ENCODE results near the gene DNAJC22. TPM values are rescaled to one million over a fixed set of nuclear protein-coding genes. Genes with fewer than 3 reads are reported as not detected.

The DNAJC22 gene
- 1 to 10 TPM in 1 of 4 donors, not detected in 3; 1.8 TPM for total RNA-seq

GRCh38 chr12:49346659-49347310 is at the start of gene DNAJC22:
Gene DNAJC22, plus strand, starts transcription at chr12:49346888. Its CDS starts 1,985 bp downstream, at chr12:49348873.
- no peak for TF ChIP-seq CTCF (IDR thresholded peaks at IDR 0.05; ENCODE audit: low read depth)

DNA sequence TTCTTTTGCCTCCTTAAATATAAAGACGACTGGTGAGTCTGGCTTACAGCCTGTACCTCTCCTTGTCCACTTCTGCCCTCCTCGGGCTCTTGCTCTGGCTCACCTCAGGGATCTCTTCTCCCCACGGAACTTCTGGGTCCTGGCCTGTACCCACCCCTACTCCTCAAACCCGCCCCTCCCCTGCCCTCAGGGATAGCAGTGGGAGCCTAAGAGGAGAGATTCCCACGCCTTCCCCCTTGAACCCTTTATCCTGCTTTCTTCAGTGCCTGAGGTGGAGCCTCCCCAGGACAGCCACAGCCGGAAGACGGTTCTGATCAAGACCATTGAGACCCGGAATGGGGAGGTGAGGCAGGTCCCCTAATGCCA is 49.0 kb upstream of the DNAJC22 start:
- no peak for TF ChIP-seq CTCF (IDR thresholded peaks at IDR 0.05; ENCODE audit: low read depth)

GRCh38 chr12:49298160-49298559 is 48.5 kb upstream of the DNAJC22 start:
- no peak for TF ChIP-seq CTCF (IDR thresholded peaks at IDR 0.05; ENCODE audit: low read depth)

GRCh38 chr12:49301760-49302159 is 44.9 kb upstream of the DNAJC22 start:
- TF ChIP-seq CTCF (IDR thresholded peaks at IDR 0.05; ENCODE audit: low read depth) = no peak

- no peak for TF ChIP-seq CTCF (IDR thresholded peaks at IDR 0.05; ENCODE audit: low read depth)
These were observed 42.5 kb upstream of the DNAJC22 start for GRCh38 chr12:49304161-49304560.

- no peak for TF ChIP-seq CTCF (IDR thresholded peaks at IDR 0.05; ENCODE audit: low read depth)
These were observed 40.8 kb upstream of the DNAJC22 start for GRCh38 chr12:49305762-49306510.

GRCh38 chr12:49309386-49309785 is 37.3 kb upstream of the DNAJC22 start:
- TF ChIP-seq CTCF (IDR thresholded peaks at IDR 0.05; ENCODE audit: low read depth) = no peak

Measured in subcutaneous adipose tissue (tissue), 4 donors.